GM18502 (cell line): ENCODE measurements around the gene EPHA7.

ENCODE experiments used
- ATAC-seq: cut with Tn5 transposase; IDR thresholded peaks from one replicate; pipeline ENCODE4 v1.9.1; 2021; ENCODE audit warnings: mild to moderate bottlenecking; ENCODE audit not compliant: unreplicated experiment, poor library complexity

EPHA7 gene

DNA sequence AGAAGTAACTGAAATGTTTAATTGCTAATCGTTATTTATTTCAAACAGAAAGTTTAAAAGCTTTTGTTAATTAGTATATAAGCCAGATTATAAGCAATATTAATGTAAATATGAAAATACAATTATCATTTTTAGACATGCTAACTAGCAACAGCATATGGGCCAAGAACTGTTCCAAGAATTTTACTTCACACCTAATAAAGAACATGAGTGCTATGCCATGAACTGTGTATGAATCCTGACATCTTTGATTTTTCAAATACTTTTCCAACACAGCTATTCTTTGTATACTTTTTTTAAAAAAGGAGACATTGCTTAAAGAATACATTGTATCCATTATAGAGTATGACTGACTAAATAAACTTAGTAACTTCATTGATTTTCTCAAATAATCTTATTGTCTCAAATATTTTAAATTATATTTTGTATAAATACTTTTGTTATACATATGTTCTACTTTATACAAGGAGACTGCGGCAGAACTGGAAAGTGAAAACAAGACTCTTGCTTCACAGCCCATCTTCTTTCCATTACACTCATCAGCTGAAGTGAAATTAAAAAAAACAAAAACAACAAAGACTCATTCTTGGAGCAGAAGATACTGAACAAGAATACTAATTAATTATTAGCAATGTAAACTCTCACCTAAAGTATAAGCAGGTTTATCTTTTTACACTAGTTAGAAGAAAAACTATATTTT lies 89.9 kb downstream of the EPHA7 start:
- no peak for ATAC-seq

DNA sequence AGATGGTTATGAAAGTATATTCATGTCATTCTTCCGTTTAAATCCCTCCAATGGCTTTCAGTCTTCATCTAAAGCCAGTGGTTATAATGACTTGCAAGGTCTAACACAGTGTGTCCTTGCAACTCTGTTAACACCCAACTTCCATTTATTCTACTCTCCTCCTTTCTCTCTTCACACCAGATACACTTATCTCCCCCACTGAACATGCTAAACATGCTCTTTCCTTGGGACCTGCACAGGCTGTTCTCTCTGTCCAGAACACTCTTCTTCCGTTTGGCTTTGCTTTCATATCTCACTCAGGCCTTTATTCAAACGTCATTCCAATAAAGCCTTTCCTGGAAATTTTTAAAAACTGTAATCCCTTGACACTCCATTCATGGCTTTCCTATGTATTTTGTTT lies 91.5 kb downstream of the EPHA7 start:
- ATAC-seq, result no peak

DNA sequence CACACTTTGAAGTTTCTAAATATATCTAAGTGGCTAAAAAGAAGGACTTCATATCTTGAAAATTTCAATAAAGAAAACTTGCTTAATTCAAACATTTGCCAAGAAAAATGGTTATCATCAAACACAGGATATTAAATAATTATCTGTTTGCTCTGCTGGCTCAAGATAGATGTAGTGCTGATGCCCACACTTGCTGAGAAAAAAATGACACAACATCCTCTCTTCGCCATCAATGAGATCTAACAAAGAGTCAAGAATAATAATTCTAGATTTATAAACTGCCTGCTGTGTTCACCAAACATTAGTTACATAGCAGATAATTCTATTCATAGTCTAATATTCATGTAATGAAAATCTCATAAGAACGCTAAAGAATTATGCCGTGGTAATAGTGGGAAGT lies 93.6 kb downstream of the EPHA7 start:
- ATAC-seq, result no peak

DNA sequence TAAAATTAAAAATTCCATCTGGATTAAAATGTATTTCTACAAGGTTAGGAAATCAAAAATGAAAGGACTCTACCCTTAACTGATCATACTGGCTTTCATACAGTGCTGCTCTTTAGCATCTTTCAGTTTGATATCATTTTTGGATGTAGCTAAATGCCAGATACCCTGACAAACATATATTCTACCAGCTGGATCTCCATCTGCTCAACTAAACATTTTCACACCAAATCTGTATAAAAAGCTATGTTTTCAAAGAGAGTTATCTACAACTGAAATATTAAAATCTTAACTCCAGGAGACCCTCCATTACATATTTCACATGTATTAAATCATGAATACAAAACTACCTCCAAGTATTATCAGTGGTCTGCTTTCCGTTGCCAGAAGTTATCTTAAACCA lies 95.7 kb downstream of the EPHA7 start:
- ATAC-seq, result no peak

DNA sequence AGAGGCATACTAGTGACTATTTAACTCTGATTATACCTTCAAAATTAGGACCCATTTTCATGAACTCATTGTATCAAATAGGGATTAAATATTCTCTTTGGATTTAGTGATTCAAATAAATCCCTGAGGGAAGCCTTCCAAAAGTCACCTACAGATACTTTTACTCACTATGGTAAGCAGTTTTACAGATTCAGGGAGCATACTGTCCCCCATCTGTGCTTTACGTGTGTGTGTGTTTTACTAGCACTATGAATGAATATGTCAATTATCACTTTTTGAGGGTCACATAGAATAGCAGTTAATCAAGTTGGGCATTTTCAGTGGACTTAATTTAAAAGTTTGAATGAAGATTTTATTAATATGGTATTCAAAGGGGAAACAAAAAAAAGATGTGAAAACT lies 96.7 kb downstream of the EPHA7 start:
- ATAC-seq, result no peak

DNA sequence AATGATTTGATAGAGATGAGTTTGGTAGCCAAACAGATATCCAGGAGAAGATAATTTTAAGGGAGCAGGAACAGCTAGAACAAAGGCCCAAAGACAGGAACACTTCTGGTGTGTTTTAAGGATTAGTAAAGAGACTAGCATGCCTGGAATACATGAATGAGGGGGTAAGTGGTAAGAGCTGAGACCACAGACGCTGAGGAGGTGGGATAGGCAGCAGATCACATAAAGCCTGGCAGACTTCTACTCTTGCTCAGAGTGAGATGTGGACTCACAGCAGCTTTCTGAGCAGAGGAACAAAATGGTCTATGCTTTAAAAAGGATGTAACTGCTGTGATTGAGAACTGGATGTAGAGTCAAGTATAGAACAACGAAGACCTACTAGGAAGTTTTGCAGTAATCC lies 100.1 kb downstream of the EPHA7 start:
- no peak for ATAC-seq

DNA sequence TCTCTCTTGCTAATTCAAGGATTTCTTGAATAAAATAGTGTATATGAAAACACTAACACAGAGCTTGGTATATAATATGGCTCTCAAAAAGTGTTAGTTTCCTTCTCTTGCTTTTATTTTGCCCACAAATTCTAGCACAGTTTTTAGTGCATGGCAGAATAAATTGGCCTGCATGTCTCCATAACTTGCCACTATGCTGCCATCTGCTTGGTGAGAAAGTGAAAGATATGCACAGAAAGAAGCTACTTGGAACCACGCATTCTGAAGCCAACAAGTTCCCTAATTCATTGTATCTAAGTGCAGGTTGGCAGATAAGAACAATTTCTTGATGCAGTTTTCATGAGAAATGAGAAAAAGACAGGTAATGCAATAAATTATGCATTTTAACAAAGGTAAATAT lies 101.2 kb downstream of the EPHA7 start:
- ATAC-seq, result no peak

DNA sequence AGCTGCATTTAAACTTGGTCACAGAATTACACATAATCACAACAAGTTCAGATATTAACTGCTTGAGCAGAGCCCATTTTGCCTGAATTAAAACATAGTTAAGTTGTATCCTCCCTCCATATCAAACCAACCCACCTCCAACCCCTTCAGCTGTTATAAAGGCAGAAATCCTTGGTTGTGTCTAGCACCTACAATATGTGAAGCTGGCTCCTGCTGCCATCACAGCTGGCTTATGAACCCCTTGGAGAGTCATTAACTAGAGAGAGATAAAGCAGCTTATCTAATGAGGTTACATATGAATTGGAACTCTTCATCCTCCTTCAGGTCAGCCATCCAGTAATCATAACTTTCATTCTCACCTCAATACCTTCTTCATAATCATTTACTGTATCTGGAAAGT lies 101.8 kb downstream of the EPHA7 start:
- ATAC-seq, result no peak

DNA sequence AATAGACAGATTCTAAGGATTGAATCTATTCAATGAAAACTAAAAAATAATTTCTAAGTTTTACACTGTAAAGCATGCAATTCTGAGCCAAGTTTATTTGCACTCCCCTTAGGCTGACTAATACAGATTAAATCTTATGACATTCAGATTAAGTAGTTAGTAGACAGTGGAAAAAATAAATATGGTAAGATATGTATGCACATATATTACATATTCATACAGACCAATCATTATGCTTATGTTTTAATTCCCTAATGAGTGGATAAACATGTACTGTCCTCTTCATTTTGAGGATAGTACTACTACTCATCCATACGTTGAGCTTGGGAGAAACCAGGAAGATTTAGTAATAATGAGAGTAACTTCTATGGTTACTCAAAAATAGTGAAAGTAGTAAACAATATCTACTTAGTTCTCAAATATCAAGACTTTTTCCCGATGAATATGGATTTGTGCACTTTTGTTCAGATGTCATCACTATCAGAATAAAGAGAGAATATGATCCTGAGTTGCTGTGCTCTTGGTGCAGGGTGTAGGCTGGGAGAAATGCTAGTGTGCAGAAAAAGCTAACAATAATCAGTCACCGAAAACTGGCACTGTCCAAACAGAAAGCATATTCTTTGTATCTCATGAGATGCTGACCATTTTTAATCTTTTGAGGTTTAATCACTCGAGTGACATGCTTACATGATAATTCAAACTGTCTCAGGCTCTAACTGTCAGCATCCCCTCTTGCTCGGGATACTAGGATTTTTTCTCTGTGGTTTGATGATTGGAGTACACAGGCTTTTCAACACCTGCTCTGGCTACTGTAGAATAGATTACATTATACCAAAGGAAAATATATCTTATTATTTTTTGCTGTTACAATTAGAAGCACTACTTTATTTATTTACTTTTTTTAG lies 111.6 kb downstream of the EPHA7 start:
- ATAC-seq, result no peak

DNA sequence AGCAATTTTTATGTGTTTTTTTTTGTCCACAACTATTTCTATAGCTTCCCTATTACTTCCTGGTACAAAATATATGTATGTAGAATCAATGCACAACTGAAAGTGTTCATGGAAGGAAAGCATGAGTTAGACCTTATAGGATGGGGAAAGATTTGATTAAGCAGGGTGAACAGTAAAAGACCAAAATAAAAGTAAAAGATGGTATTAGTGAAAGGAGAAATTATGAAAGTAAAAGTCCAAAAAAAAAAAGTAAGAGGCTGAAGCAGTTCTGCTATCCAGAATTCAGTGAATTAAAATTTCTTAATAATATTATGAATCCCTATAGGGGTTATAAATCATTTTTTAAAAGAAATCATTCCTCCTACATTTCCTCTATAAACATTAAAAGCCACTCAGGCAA lies 114.3 kb downstream of the EPHA7 start:
- no peak for ATAC-seq

DNA sequence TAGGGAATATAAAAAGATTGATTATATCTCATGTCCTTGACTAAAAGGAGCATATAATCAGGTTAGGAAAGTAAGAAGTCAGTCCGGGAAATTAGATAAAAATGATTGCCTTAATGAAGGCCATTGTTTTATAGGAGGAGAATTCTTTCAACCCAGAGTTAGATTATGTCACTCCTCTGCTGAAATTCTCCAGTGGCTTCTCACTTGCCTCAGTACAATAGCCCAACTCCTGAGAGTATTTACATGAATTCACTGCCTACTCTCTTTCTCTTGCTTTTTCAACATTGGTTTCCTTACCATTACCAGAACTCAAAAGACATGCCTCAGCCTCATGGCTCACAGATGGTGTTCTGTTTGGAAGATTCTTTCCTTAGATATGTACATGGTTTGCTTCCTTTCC lies 114.9 kb downstream of the EPHA7 start:
- ATAC-seq, result no peak

DNA sequence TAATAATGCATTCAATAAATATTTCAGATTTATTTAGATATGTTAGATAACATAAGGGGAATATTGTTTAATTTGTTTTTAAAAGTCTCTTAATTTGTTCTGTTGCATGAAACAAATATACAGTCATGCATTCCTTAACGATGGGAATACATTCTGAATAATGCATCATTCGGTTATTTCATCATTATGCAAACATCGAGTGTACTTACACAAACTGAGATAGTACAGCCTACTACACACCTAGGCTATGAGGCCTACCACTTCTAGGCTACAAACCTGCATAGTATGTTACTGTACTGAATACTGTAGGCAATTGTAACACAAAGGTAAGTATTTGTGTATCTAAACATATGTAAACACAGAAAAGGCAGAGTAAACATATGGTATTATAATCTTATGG lies 118.7 kb downstream of the EPHA7 start:
- no peak for ATAC-seq

DNA sequence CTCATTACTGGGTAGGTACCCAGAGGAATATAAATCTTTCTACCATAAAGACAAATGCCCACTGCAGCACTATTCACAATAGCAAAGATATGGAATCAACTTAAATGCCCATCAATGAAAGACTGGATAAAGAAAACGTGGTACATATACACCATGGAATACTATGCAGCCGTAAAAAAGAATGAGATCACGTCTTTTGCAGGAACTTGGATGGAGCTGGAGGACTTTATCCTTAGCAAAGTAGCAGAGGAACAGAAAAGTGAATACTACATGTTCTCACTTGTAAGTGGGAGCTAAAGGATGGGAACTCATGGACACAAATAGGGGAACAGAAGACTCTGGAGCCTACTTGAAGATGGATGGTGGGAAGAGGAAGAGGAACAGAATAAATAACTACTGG lies 119.7 kb downstream of the EPHA7 start:
- no peak for ATAC-seq

DNA sequence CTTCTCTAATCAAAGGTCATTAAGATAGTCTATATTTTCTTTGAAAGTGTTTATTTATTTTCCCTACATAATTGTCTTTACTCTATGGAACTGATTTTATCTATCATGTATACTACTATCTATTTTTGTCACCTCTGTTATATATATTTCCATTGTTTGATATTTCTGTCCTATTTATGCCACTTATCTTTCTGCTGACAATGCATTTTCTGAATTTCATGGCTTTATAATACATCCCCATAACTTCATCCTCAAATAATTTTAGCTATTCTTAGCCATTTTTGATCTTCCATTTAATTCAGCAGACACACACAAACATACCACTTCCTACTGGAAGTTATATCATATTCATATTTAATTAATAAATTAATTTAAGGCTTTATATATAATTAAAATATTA lies 123.7 kb downstream of the EPHA7 start:
- ATAC-seq, result no peak

DNA sequence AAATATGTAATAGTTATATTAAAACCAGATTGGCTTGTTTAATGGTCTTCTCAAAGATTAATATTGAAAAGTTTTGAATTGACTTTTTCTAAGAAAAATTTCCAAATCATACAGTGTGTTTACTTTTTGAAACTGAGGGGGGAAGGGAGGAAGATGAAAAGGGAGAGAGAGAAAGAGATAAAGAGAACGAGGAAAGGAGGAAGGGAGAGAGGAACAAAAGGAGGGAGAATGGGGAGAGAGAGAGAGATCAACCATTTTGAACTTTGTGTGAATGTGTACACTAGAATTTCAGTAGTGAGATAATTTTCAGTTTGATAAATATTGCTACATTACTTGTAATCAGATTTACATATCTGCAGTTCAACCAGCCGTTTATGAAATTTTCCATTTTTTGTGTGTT lies 124.5 kb downstream of the EPHA7 start:
- ATAC-seq, result no peak

DNA sequence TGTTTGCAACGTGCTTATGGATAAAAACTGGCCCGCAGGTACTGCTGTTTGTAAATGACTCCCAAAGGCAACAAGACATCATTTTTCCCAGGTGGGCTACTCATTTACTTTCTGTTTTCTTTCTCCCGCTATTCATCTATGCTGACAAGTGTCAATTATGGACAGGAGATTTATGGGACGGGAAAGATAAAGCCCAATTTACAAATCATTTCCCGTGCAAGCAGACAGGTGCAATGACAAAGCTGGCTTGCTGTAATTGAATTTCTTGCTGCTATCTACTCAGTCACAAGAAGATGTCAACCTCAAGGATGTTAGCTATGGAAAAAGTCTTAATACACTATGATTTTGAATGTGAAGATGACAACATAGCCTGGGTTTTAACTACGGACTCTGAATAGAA lies 125.5 kb downstream of the EPHA7 start:
- no peak for ATAC-seq

DNA sequence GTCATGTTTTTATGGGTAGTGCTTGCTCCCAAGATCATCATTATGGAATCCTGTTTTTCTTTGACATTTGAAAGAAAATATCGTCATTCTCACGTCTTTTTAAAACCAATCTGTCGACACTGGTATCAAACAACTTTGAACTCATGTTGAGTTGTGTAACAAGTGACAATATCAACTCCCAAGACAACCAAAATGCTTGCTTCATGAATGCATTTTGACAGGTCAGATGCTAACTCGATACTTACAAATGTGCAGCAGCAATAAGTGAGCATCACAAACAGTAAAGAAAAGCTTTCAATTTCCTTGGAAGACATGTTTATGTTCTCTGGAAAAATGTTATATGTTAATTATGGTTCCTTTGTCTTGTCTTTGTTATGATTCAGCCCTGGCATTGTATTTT lies 125.9 kb downstream of the EPHA7 start:
- ATAC-seq, result no peak

DNA sequence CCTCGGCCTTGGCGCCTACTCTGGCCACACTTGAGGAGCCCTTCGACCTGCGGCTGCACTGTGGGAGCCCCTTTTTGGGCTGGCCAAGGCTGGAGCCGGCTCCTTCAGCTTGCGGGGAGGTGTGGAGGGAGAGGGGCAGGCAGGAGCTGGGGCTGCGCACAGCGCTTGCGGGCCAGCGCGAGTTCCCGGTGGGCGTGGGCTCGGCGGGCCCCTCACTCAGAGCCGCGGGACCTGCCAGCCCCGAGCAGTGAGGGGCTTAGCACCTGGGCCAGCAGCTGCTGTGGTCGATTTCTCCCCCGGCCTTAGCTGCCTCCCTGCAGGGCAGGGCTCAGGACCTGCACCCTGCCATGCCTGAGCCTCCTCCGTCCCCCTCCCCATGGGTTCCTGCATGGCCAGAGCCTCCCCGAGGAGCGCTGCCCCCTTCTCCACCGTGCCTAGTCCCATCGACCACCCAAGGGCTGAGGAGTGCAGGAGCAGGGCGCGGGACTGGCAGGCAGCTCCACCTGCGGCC lies 136.8 kb downstream of the EPHA7 start:
- no peak for ATAC-seq

DNA sequence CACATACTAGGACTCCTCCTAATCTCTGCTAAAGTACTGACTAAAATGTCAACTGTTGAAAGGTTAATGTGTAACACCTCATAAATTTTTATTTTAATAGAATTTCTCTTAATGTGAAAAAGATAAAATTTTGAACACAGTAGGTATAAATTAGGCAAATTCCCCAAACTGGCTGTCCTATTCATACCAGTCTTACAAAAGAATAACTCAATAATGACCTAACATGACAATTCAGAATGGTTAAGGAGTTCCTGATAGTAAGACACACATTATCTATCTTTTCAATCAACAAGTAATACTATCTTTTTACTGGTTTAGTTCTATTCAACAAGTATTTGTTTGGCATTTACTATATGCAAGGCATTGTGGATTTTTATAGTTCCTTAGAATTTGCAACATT lies 141.1 kb downstream of the EPHA7 start:
- no peak for ATAC-seq

DNA sequence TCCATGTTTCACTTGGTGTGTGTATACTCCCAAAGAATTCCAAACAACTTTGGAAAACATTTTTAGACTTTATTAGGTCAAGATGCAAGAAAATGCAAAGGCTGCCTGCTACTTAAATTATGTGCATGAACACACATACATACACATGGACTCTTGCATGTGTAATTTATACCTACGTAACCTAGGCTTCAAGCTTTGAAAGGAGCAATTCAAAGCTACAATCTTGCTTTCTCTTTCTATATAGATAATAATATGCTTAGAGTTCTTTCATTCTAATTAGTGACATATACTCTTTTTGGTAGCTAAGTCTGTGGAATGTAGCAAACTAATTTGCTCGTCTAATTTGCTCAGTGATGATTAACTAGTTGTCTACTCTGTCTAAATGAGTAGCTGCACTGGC lies 146.5 kb downstream of the EPHA7 start:
- ATAC-seq, result no peak

DNA sequence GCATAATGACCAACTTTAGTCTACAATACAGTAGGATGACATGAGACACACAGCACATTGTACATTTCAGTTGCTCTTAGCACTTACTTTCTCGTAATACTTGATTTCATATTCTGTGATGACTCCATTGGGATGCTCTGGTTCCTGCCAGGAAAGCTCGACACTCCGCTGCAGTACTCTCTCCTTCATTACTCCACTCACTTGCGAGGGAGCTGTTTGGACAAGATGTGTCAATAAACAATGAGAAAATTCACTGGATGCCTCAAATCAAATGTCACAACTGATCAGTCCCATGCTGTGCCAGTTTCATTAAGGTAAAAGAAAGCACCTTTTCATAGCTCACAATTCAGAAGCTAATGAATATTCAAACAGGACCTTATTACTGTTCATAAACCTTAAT lies 147.1 kb downstream of the EPHA7 start:
- ATAC-seq, result no peak
